SK-N-MC (cell line): ENCODE measurements around the gene NTRK2.

Experiments
- EZH2 ChIP-seq: fragments of 200-600 bp; sonication (generic); IDR thresholded peaks from one replicate; pipeline ENCODE4 v1.6.1; 2017; ENCODE audit warnings: antibody characterized with exemption
- POLR2AphosphoS5 ChIP-seq: IDR thresholded peaks from 2 replicates; pipeline ENCODE4 v1.6.1; 2012; ENCODE audit warnings: mild to moderate bottlenecking, low read depth, low read length, borderline replicate concordance

DNA sequence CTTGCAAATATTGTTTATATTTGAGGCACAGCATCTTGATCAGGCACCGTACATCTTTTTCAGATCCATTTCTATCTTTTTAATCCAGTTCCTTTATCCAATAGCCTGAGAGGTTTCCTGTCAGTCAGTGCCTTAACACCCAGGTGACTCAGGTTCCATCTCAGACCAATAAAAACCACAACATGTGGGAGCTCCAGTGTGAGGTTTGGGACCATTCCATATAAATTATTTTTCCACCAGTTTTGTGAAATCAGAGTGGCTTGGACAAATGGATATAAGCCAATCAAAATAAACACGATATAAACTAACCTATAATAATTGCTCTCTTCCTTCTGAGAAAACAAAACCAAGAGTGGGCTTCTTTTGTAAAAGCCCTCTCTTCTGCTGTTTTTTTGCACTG is 351.3 kb downstream of the NTRK2 start:
- TF ChIP-seq EZH2 (no peak), POLR2AphosphoS5 (no peak)
